Measurements from ENCODE around the gene NBEA.

The NBEA gene

DNA sequence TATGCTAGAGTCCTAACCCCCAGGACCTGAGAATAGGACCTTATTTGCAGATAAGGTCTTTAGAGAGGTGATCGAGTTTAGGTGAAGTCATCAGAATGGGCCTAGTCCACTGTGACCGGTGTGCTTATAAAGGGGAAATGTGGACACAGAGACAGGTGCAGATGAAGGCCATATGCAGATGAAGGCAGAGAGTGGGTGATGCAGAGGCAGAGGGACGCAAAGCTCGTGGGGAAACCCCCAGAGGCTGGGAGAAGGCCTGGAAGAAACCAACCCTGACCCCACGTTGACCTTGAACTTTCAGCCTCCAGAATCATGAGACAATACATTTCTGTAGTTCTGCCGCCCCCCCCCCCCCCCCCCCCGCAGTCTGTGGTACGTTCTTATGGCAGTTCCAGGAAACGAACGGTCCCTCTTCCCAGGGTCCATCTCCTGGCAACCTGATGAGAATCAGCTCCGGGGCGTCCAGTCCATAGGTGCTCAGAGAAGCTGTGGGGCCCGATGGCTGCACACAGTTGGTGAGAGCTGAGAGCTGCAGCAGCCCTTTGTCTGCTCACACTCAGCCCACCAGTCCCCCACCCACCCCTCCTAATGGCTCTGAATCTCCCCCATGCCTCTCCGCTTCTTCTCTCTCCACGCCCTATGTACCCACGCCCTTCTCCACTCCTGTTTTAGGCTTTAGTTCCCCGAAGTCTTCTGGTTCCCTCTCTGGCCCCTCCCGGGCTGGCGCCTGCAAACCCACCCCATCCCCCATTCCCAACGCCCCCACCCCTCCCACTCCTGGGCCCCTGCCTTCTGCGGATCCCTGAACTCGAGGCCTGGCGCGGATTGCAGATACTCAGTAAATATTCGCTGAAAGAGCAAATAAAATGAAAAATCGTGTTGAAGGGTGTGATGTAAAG, 752.7 kb downstream of the NBEA start:
- Histone ChIP-seq H3K27me3 (ENCODE audit: control insufficient read depth, insufficient read depth, low read length) (no peaks in the 10 kb centered on the region), H3K27ac (ENCODE audit: low read depth, low read length) (no peak overlapping the region), H3K4me3 (ENCODE audit: low read depth, low read length) (no peak overlapping the region), H3K9ac (ENCODE audit: low read length) (no peak overlapping the region), H3K4me1 (ENCODE audit: control insufficient read depth, insufficient read depth, low read length) (peaks cover 19% of the 10 kb centered on the region), H3K9me3 (ENCODE audit: control insufficient read depth, insufficient read depth, low read depth, low read length) (no peaks in the 10 kb centered on the region), H3K36me3 (ENCODE audit: control insufficient read depth, insufficient read depth, low read length) (no peaks in the 10 kb centered on the region)

- H3K27ac ChIP-seq (ENCODE audit: low read depth, low read length) = no peak overlapping the region
- no peaks in the 10 kb centered on the region for H3K36me3 ChIP-seq (ENCODE audit: control insufficient read depth, insufficient read depth, low read length)
- H3K9ac ChIP-seq (ENCODE audit: low read length) = no peak overlapping the region
- H3K4me1 ChIP-seq (ENCODE audit: control insufficient read depth, insufficient read depth, low read length) = peaks cover 19% of the 10 kb centered on the region
- no peak overlapping the region for H3K4me3 ChIP-seq (ENCODE audit: low read depth, low read length)
- H3K27me3 ChIP-seq (ENCODE audit: control insufficient read depth, insufficient read depth, low read length) = no peaks in the 10 kb centered on the region
- H3K9me3 ChIP-seq (ENCODE audit: control insufficient read depth, insufficient read depth, low read depth, low read length) = no peaks in the 10 kb centered on the region
These were observed 753.3 kb downstream of the NBEA start for GRCh38 chr13:35695448-35695770.

GRCh38 chr13:35697186-35697730, 755.2 kb downstream of the NBEA start:
- Histone ChIP-seq H3K4me3 (ENCODE audit: low read depth, low read length) (no peak overlapping the region; the same call in 1 of the 2 replicates), H3K36me3 (ENCODE audit: control insufficient read depth, insufficient read depth, low read length) (no peaks in the 10 kb centered on the region), H3K9ac (ENCODE audit: low read length) (no peak overlapping the region), H3K9me3 (ENCODE audit: control insufficient read depth, insufficient read depth, low read depth, low read length) (no peaks in the 10 kb centered on the region), H3K27ac (ENCODE audit: low read depth, low read length) (no peak overlapping the region), H3K27me3 (ENCODE audit: control insufficient read depth, insufficient read depth, low read length) (no peaks in the 10 kb centered on the region), H3K4me1 (ENCODE audit: control insufficient read depth, insufficient read depth, low read length) (peaks cover 19% of the 10 kb centered on the region)

- no peaks in the 10 kb centered on the region for H3K27me3 ChIP-seq (ENCODE audit: control insufficient read depth, insufficient read depth, low read length)
- H3K4me1 ChIP-seq (ENCODE audit: control insufficient read depth, insufficient read depth, low read length) = peaks cover 19% of the 10 kb centered on the region
- no peak overlapping the region for H3K27ac ChIP-seq (ENCODE audit: low read depth, low read length)
- no peaks in the 10 kb centered on the region for H3K9me3 ChIP-seq (ENCODE audit: control insufficient read depth, insufficient read depth, low read depth, low read length)
- H3K36me3 ChIP-seq (ENCODE audit: control insufficient read depth, insufficient read depth, low read length) = no peaks in the 10 kb centered on the region
- no peak overlapping the region for H3K9ac ChIP-seq (ENCODE audit: low read length)
- H3K4me3 ChIP-seq (ENCODE audit: low read depth, low read length) = no peak overlapping the region
These were observed 757.0 kb downstream of the NBEA start for GRCh38 chr13:35698911-35699576.

- Histone ChIP-seq H3K4me3 (ENCODE audit: low read depth, low read length) (no peak overlapping the region), H3K4me1 (ENCODE audit: control insufficient read depth, insufficient read depth, low read length) (peaks cover 19% of the 10 kb centered on the region)
These were observed 757.9 kb downstream of the NBEA start for GRCh38 chr13:35699825-35700510.

DNA sequence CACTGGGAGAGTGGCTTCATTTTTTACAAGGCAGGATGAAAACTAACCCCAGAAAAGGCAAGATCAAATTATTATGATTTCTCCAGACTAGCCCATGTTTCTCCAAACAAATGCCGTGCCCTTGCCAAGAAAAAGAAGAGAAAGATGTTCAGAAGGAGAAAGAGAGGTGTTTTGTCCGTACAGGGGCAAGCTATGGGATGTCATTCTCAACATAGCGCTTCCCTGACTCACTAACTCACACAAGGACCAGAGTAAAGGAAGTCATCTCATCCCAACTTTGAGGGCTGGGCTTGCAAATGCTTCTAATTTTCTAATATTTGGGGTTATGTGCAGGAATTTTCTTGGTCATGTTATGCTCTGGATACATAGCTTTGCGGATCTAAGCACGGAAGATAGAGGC, 758.6 kb downstream of the NBEA start:
- H3K9me3 ChIP-seq (ENCODE audit: control insufficient read depth, insufficient read depth, low read depth, low read length) = no peaks in the 10 kb centered on the region
- no peak overlapping the region for H3K27ac ChIP-seq (ENCODE audit: low read depth, low read length)
- peaks cover 19% of the 10 kb centered on the region for H3K4me1 ChIP-seq (ENCODE audit: control insufficient read depth, insufficient read depth, low read length)
- no peak overlapping the region for H3K9ac ChIP-seq (ENCODE audit: low read length)
- H3K4me3 ChIP-seq (ENCODE audit: low read depth, low read length) = no peak overlapping the region
- no peaks in the 10 kb centered on the region for H3K36me3 ChIP-seq (ENCODE audit: control insufficient read depth, insufficient read depth, low read length)
- no peaks in the 10 kb centered on the region for H3K27me3 ChIP-seq (ENCODE audit: control insufficient read depth, insufficient read depth, low read length)

More at GRCh38 chr13:35699825-35700510, 757.9 kb downstream of the NBEA start:
- Histone ChIP-seq H3K9ac (ENCODE audit: low read length) (no peak overlapping the region), H3K36me3 (ENCODE audit: control insufficient read depth, insufficient read depth, low read length) (no peaks in the 10 kb centered on the region), H3K27me3 (ENCODE audit: control insufficient read depth, insufficient read depth, low read length) (no peaks in the 10 kb centered on the region), H3K9me3 (ENCODE audit: control insufficient read depth, insufficient read depth, low read depth, low read length) (no peaks in the 10 kb centered on the region), H3K27ac (ENCODE audit: low read depth, low read length) (no peak overlapping the region)

GRCh38 chr13:35702316-35702715, 760.2 kb downstream of the NBEA start:
- Histone ChIP-seq H3K9me3 (ENCODE audit: control insufficient read depth, insufficient read depth, low read depth, low read length) (no peaks in the 10 kb centered on the region), H3K36me3 (ENCODE audit: control insufficient read depth, insufficient read depth, low read length) (no peaks in the 10 kb centered on the region), H3K4me3 (ENCODE audit: low read depth, low read length) (no peak overlapping the region), H3K4me1 (ENCODE audit: control insufficient read depth, insufficient read depth, low read length) (peaks cover 9% of the 10 kb centered on the region), H3K9ac (ENCODE audit: low read length) (no peak overlapping the region), H3K27me3 (ENCODE audit: control insufficient read depth, insufficient read depth, low read length) (no peaks in the 10 kb centered on the region), H3K27ac (ENCODE audit: low read depth, low read length) (no peak overlapping the region)

- Histone ChIP-seq H3K4me3 (ENCODE audit: low read depth, low read length) (no peak overlapping the region), H3K27ac (ENCODE audit: low read depth, low read length) (no peak overlapping the region), H3K9ac (ENCODE audit: low read length) (no peak overlapping the region), H3K27me3 (ENCODE audit: control insufficient read depth, insufficient read depth, low read length) (no peaks in the 10 kb centered on the region), H3K4me1 (ENCODE audit: control insufficient read depth, insufficient read depth, low read length) (peaks cover 4% of the 10 kb centered on the region; the same call in 1 of the 2 replicates), H3K36me3 (ENCODE audit: control insufficient read depth, insufficient read depth, low read length) (no peaks in the 10 kb centered on the region), H3K9me3 (ENCODE audit: control insufficient read depth, insufficient read depth, low read depth, low read length) (no peaks in the 10 kb centered on the region)
These were observed 761.0 kb downstream of the NBEA start for GRCh38 chr13:35703061-35703460.

DNA sequence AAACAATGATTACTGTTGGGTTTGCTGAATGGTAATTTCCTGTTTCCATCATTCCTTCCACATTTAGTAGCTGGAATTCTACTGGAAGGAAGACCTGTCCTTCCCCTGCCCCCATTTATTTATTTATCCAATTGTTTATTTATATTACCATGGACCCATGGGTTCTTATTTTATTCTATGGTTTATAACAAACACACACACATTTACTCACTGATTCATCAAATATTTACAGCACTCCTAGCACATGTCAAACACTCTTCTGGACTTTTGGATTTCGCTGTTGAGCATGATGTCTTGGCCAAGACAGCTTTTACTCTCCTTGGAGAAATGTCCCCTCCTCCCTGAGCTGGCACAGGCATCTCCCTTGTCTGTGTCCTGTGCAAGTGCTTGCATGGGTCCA, 762.3 kb downstream of the NBEA start:
- Histone ChIP-seq H3K4me3 (ENCODE audit: low read depth, low read length) (no peak overlapping the region), H3K36me3 (ENCODE audit: control insufficient read depth, insufficient read depth, low read length) (no peaks in the 10 kb centered on the region), H3K9me3 (ENCODE audit: control insufficient read depth, insufficient read depth, low read depth, low read length) (no peaks in the 10 kb centered on the region), H3K27me3 (ENCODE audit: control insufficient read depth, insufficient read depth, low read length) (no peaks in the 10 kb centered on the region), H3K27ac (ENCODE audit: low read depth, low read length) (no peak overlapping the region), H3K4me1 (ENCODE audit: control insufficient read depth, insufficient read depth, low read length) (peaks cover 4% of the 10 kb centered on the region; the same call in 1 of the 2 replicates), H3K9ac (ENCODE audit: low read length) (no peak overlapping the region)

DNA sequence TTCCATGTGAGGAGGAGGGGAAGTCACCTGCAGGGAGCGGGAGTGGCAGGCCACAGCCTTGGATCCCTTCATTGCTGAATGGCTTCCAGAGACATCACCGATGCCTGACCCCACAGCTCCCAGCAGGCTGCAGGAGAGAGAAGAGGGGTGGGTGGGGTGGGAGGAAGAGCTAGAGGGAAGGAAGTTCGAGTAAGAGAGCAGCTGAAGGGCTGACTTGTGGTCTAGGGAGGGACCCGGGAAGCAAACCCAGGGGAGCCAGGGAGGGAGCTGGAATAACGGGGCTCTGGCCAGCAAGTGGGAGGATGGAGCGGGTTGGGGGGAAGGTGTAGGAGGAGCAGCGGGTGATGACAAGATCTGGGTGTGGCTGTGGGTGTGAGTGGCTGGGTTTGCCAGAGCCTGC, 764.2 kb downstream of the NBEA start:
- no peaks in the 10 kb centered on the region for H3K27me3 ChIP-seq (ENCODE audit: control insufficient read depth, insufficient read depth, low read length)

GRCh38 chr13:35706721-35707120, 764.7 kb downstream of the NBEA start:
- no peaks in the 10 kb centered on the region for H3K9me3 ChIP-seq (ENCODE audit: control insufficient read depth, insufficient read depth, low read depth, low read length)
- H3K9ac ChIP-seq (ENCODE audit: low read length) = no peak overlapping the region
- H3K4me3 ChIP-seq (ENCODE audit: low read depth, low read length) = no peak overlapping the region
- no peaks in the 10 kb centered on the region for H3K4me1 ChIP-seq (ENCODE audit: control insufficient read depth, insufficient read depth, low read length)
- H3K36me3 ChIP-seq (ENCODE audit: control insufficient read depth, insufficient read depth, low read length) = no peaks in the 10 kb centered on the region
- no peak overlapping the region for H3K27ac ChIP-seq (ENCODE audit: low read depth, low read length)
- H3K27me3 ChIP-seq (ENCODE audit: control insufficient read depth, insufficient read depth, low read length) = no peaks in the 10 kb centered on the region

More for the DNA sequence above, 764.2 kb downstream of the NBEA start:
- H3K9me3 ChIP-seq (ENCODE audit: control insufficient read depth, insufficient read depth, low read depth, low read length) = no peaks in the 10 kb centered on the region
- no peak overlapping the region for H3K9ac ChIP-seq (ENCODE audit: low read length)
- no peak overlapping the region for H3K27ac ChIP-seq (ENCODE audit: low read depth, low read length)
- H3K36me3 ChIP-seq (ENCODE audit: control insufficient read depth, insufficient read depth, low read length) = no peaks in the 10 kb centered on the region
- H3K4me1 ChIP-seq (ENCODE audit: control insufficient read depth, insufficient read depth, low read length) = no peaks in the 10 kb centered on the region
- no peak overlapping the region for H3K4me3 ChIP-seq (ENCODE audit: low read depth, low read length)
